Stimulated activated CD8-positive, alpha-beta memory T cell treated with anti-CD3 and anti-CD28 coated beads, Interleukin-15, amount 100 ng/mL, for 4 hours (primary cell): ENCODE results near the gene CHCHD3.
"Not testable (repeated sequence)": the region's sequence is repeated elsewhere in the genome, so short reads cannot be mapped to it uniquely, and the experiment has no call there.

Experiments used
- DNase-seq, 2 donors: peaks; one replicate each; pipeline ENCODE4 v3.0.0-alpha.2; 2020; ENCODE audit warnings: low read depth in 2 of 2

CHCHD3 gene

DNA sequence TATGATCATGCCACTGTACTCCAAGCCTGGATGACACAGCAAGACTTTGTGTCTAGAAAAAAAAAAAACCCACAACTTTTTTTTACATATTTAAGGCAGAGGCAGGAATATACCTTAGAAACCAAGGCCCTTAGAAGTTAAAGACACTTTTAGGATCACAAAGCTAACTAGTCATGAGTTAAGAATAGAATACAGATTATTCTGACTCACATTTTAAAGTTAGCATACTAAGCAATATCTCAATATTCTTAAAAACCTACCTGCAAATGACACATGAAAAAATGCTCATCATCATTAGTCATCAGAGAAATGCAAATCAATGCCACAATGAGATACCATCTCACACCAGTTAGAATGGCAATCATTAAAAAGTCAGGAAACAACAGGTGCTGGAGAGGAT lies 177.7 kb downstream of the CHCHD3 start:
- DNase-seq: no peak

DNA sequence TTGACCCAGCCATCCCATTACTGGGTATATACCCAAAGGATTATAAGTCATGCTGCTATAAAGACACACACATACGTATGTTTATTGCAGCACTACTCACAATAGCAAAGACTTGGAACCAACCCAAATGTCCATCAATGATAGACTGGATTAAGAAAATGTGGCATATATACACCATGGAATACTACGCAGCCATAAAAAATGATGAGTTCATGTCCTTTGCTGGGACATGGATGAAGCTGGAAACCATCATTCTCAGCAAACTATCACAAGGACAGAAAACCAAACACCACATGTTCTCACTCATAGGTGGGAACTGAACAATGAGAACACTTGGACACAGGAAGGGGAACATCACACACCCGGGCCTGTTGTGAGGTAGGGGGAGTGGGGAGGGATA lies 179.6 kb downstream of the CHCHD3 start:
- DNase-seq: not testable (repeated sequence)

DNA sequence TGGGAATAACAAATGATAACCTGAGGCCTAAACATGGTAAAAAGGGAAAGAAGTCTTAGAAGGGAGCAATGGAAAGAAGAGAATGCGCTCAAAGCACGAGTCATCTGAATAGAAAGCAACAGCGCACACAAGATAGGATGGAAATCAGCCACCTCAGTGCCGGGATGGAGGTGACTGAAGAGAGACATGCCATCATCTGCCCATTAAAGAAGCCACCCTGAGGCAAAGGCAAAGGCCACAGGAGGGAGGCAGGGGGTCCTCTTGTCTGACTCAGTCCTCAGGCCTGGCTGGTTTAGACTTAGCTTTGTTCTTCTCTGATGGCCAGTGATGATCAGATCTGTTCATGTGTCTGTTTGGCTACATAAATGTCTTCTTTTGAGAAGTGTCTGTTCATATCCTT lies 180.6 kb downstream of the CHCHD3 start:
- DNase-seq: no peak

DNA sequence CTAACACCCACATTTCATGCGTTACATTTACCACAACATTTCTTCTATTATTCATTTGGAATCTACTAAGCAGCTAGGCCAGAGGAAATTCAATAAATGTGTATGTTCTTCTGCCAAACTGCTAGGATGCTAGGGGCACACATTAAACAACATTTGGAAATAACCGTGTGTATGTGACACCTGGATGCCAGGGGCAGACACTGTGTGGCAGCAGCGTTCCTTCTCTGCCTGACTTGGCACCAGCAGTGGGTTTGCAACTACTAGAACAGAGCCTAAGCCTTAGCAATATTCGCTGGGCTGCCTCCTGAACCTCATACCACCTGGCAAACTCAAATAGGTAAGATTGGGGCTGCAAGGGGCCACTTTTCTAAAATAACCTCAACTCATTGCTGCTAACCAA lies 182.1 kb downstream of the CHCHD3 start:
- no peak for DNase-seq

DNA sequence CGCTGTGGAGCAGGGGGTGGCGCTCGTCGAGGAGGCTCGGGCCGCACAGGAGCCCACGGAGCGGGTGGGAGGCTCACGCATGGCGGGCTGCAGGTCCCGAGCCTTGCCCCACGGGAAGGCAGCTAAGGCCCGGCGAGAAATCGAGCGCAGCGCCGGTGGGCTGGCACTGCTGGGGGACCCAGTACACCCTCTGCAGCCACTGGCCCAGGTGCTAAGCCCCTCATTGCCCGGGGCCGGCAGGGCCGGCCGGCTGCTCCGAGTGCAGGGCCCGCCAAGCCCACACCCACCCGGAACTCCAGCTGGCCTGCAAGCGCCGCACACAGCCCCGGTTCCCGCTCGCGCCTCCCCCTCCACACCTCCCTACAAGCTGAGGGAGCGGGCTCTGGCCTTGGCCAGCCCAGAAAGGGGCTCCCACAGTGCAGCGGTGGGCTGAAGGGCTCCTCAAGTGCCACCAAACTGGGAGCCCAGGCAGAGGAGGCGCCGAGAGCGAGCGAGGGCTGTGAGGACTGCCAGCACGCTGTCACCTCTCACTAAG lies 183.2 kb downstream of the CHCHD3 start:
- not testable (repeated sequence) for DNase-seq

DNA sequence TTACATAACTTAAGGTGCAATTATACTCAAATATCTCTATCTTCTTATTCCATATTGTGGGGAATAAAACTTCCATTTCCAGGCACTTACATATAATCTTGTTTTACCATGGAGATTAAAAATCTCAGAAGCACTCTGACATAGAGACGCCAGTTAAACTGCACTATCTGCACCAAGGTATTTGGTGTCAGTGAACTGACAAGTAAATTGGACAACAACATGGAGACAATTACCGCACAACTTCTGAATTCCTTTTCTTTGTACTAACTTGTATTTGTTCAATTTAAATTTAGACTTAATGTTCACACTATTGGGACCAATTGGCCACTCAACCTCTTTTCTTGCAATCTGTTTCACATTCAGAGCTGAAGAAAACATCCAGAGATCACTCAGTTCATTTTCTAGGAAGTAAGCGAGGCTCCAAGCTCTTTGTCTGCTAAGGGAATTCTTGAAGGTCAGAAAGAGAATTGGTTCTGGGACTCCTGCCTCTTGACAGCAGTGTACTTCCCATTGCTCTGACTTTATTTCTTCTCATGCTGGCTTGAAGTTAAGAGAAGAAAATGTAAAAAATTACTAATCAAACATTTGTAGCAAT lies 184.7 kb downstream of the CHCHD3 start:
- no peak for DNase-seq

DNA sequence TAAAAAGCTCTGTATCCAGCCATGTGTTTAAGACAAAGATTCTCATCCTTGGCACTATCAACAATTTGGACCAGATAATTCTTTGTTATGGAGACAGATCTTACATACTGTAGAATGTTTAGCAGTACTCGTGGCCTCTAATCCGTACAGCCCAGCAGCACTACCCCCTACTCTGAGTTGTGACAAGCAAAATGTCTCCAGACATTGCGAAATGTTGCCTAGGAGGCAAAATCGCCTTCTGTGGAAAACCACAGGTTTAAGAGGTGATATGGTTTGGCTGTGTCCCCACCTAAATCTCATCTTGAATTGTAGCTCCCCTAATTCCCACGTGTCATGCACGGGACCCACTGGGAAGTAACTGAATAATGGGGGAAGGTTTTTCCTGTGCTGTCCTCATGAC lies 186.7 kb downstream of the CHCHD3 start:
- no peak for DNase-seq

DNA sequence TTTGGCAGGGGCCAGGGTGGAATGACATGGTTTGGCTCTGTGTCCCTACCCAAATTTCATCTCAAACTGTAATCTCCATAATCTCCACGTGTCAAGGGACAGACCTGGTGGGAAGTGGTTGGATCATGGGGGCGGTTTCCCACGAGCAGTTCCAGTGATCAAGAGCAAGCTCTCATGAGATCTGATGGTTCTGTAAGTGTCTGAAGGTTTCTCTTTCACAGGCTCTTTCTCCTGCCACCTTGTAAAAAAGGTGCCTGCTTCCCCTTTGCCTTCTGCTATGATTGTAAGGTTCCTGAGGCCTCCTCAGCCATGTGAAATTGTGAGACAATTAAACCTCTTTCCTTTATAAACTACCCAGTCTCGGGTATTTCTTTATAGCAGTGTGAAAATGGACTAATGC lies 188.3 kb downstream of the CHCHD3 start:
- DNase-seq: no peak

DNA sequence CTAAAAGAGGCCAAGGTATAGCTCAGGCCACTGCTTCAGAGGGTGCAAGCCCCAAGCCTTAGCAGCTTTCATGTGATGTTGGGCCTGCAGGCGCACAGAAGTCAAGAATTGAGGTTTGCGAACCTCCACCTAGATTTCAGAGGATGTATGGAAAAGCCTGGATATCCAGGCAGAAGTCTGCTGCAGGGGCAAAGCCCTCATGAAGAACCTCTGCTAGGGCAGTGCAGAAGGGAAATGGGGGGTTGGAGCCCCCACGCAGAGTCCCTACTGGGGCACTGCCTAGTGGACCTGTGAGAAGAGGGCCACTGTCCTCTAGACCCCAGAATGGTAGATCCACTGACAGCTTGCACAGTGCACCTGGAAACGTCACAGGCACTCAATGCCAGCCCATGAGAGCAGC lies 189.1 kb downstream of the CHCHD3 start:
- DNase-seq: not testable (repeated sequence)

DNA sequence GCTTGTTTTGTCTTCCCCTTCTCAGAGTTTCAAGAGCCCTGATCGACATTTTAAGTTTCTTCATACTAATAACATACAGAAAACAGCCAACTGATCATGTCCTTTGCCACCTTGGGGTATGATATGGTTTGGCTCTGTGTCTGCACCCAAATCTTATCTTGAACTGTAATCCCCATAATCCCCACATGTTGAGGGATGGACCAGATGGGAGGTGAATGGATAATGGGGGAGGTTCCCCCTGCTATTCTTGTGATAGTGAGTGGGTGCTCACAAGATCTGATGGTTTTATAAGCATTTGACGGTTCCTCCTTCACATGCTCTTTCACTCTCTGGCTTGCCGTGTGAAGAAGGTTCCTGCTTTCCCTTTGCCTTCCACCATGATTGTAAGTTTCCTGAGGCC lies 190.3 kb downstream of the CHCHD3 start:
- DNase-seq: no peak

DNA sequence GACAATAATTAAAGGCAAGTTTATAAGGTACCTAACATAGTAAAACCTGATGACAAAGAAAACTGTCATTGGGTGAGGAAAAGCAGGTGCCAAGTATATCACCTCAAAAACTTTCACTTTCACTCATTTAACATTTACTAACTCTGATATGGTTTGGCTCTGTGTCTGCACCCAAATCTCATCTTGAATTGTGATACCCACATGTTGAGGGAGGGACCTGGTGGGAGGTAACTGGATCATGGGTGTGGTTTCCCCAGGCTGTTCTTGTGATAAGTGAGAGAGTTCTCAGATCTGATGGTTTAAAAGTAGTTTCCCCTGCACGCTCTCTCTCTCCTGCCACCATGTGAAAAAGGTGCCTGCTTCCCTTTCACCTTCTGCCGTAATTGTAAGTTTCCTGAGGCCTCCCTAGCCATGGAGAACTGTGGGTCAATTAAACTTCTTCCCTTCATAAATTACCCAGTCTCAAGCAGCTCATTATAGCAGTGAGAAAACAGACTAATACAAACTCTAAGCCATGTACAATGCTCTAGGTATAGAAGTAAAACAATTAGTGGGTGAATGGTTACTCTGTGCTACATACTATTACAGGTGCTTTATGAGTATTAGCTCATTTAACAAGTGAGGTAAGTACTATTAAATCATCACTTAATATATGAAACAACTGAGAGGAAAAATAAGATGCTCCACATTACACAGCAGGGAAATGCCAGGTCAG lies 199.0 kb downstream of the CHCHD3 start:
- DNase-seq: peak; percentile 0 to 1

DNA sequence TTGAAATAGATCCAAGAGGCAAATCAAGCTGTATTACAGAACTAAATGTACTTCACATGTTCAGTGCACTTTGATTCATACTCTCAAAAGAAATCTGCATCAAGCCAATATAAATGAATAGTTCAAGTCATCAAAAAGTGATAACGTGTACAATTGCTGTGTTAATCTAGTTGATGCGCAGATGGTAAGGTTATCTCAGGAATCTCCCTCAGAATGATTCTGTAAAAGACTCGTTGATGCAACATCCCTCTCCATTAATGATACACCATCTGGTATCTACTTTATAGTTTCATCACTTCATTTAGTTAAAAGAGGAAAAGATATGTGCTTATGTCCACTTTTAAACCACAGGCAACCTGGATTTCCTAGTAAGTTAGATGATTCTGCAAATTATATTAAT lies 200.6 kb downstream of the CHCHD3 start:
- DNase-seq: no peak

DNA sequence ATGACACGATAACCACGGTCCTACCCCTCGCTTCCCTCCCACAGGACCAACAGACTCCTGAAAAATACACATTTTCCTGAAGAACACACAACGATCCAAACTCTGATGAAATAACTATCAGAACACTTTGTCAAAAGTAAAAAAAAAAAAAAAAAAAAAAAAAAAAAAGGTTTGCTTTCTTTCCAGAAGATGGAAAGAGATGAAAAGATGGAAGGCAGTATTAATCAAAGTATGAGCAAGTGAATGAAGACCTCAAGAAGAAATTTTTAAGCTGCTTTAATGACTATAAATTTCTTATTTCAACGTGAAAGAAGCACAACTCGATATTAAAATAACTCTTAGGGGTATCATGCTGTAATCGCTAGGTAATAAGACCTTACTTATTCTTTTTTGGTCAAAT lies 202.3 kb downstream of the CHCHD3 start:
- no peak for DNase-seq

DNA sequence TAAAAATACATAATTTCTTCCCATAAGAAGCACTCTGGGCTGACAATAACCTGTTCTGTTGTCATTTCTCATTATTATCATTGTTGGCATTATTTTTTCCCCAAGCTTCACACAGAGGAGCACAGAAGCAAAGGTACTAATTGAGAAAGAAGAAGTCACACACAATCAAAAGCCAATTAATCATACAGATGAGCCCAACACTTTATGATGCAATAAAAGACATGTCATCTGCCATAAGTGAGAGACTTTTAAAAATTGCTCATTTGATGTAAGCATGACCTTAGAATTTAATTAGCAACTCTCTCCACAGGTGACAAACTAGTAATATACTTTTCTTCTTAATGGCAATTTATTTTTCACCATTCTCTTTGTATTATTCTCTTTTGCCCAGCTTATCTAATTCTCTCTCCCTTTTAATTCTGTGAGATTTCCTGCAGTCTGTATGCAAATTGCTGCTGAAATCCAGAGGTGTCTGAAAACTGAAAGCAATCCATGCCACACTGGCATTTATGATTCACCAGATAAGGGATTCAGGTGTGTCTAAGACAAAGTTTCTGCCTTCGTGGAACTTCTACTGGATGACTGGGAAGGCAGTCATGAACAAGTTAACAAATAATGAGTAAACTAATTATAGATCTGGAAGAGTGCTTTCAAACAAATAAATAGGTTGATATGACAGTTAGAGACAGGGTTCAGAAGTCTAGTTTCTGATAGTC lies 203.5 kb downstream of the CHCHD3 start:
- no peak for DNase-seq

DNA sequence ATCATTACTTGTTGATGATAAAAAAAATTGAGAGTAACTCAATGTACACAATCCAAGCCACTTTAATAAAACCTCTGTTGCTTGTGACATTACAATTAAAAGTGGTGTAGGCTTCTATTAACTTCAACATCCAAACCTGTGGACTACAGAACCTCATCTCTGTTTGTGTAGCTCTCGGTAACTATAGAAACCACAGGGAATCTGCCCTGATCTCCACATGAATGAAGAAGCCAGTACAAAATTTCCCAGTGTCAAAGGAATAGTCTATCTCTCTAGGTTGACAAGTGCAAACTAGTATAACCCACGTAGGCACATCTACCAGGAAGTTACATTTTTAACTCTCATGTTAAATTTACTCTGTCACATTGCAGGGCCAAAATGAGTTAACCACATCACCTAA lies 204.3 kb downstream of the CHCHD3 start:
- DNase-seq: no peak

DNA sequence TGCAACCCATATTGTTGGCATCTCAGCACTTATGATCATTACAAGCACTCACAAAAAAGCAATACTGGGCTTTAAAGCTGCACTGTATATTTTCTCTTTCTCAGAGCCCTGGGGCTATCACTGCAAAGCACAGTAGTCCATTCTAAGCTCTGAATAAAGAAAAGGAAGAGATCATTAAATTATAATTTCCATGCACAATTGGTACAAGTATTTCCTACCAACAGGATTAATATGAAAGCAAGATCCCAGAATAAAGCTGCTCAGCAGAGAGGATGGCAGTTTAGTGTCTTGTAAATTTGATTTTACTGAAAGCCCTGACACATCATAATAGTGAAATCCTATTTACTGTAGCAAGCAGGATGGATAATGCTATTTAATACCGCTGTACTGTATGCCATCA lies 205.3 kb downstream of the CHCHD3 start:
- no peak for DNase-seq

DNA sequence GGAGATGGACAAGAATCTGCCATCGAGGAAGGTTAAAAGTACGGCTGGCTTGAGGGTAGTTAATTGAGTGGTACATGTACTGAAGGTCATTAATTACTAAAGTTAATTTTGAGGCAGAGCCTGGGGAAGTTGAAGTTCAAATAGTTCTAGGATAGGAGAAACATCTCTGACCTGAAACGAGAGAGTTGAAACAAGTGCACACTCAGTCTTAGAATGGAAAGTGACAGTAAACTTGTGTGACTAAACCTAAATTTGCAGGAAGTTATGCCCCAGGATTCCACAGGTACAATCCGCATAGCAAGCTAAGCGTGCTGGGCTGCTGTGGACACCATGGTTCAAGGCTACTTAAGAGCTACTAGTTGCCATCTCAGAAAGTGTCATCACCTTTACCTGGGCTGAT lies 209.9 kb downstream of the CHCHD3 start:
- no peak for DNase-seq

DNA sequence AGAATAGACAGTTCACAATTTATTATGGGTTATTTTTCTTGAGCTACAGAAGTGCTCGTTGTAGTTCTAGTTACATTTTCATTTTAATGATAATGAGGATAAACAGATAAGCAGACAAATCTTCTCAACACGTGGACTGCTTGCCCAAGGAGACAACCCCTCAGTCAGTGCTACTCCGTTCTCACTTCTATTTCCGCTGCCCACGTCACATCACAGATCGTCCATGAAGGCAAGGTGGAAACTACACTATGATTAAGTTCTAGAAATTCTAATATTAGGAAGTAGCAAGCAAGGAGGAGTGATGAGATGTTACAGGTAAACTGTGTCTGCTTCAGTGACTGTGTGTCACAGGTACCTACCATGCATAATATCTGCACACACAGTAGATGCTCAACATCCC lies 210.5 kb downstream of the CHCHD3 start:
- DNase-seq: no peak

DNA sequence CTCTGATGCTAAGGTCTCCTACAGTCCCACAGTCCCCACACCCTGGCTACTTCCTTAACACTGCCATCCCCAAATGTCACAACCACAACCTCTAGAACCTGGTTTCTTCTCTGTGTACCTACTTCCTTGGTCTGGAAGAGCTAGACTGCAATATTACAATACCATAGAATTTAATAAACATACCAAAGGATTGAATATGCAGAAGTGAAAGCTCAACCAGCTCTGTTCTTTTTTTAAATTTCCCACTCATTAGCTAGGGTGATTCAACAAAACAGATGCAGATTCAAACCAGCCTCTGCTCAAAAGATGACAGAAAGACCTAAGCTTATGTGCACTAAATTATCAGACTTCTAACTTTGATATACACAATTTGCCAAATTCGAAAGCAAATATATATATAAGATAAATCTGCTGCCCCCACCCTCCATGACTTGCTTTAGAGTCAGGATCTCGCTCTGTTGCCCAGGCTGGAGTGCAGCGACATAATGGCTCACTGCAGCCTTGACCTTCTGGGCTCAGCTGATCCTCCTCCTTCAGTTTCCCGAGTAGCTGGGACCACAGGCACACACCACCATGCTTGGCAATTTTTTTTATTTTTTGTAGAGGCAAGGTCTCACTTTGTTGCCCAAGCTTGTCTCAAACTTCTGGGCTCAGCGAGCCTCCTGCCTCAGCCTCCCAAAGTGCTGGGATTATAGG lies 212.6 kb downstream of the CHCHD3 start:
- DNase-seq: no peak

DNA sequence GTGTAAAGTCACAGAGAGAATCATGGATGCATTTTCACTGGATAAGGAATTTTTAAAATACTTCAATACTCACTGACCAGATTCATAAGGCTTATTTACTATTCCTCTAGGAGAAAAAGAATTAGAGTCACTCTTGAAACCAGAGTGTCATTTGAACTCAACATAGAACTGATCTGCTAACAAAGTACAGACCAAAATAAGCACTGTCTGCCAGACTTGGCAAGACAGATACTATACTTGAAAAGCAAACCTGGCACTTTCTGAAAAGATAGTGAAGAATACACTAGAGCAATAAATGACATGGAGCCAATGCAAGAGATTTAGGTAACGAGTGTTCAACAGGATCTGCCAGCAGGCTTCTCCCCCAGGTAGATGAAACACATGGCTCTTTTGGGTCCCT lies 215.3 kb downstream of the CHCHD3 start:
- no peak for DNase-seq

DNA sequence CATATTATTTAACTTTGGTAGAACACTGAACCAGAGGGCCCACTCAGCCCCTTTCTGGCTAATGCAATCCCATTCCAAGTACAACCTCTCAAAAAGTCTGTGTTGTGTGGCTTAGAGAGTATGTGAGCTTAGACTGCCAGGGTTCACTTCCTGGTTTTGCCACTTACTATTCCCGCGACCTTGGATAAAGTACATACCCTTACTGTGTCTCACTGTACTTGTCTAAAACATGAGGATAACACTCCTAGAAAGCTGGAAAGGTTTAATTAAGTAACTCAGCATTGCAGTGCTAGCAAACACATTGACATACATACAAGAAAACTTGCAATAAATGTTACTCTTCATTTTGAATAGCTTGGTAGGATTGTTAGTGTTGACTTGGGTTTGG lies 215.8 kb downstream of the CHCHD3 start:
- DNase-seq: no peak

DNA sequence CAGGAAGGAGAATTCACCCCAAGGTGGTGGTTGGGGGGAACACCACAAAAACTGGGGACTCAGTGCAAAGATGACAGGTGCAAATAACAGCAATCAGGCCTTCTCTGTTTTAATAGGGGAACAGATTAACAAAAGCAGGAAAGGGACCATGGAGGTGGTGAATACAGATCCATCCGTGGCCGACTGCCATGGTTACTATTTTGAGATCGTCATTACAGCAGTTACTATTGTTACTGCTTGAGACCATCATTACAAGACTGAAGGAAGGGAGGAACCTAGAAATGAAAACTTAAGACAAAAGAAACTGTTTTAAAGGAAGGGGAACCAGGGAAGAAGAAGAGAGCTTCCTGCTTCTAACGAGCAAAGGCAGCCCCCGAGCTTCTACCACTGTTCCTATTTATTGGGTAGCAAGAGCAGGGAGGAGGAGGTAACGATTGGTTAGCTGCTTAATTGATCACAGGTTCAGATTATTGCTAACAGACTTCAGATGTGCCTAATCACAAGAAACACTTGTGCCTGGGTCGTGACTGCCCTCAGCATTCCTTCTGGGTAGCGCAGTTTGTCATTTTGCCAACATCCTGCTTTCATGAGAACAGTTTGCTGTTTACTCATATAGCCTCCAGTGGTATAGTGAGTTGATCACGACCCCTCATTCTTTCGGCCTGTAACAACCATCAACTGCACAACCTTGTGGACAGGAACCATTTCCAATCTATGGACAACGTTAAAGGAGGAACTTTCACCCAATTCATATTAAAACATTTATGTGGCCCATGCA lies 216.3 kb downstream of the CHCHD3 start:
- no peak for DNase-seq
